Activated CD4-positive, alpha-beta T cell treated with anti-CD3 and anti-CD28 coated beads, Interleukin-2, Interleukin-6, amounts not matched to agents 100 ng/mL and 50 ng/mL, durations not matched to agents 16 hours and 8 hours (primary cell): Measurements from ENCODE around the gene SLC1A5.
"Not testable (repeated sequence)": the region's sequence is repeated elsewhere in the genome, so short reads cannot be mapped to it uniquely, and the experiment has no call there.

Experiments used
- DNase-seq: peaks from one replicate; pipeline ENCODE4 v3.0.0-alpha.2; 2020

The SLC1A5 gene

DNA sequence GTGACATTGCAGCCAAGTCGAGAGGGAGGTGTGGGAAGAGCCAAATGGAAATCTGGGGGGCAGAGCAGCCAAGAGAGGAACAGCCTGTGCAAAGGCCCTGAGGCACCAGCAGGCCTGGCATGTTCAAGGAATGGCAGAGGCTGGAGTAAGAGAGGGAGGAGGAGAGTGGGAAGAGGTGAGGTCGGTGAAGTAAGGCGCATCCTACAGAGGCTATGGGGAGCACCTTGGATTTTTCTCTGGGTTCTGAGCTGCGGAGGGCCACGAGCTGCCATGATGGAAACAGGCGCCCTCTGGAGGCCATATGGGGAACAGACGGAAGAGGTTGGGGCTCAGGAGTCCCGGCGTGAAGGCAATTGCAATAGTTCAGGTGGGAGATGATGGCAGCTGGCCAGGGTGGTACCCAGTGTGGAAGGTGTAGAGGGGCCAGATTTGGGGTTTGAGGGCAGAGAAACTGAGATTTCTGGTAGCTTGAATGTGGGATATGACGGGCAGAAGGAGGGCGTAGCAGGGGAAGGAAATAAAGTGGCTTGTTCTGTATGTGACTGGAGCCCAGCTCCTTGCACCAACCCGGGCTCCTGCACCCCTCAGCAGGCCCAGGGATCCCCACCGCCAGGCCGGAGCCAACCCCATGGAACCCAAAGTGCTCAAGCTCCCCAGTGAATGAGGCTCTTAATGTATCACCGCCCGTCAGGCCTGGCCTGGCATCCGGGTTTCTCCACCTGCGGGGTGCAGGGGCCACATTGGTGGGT, 21.7 kb downstream of the SLC1A5 start:
- peak; percentile 82 for DNase-seq

DNA sequence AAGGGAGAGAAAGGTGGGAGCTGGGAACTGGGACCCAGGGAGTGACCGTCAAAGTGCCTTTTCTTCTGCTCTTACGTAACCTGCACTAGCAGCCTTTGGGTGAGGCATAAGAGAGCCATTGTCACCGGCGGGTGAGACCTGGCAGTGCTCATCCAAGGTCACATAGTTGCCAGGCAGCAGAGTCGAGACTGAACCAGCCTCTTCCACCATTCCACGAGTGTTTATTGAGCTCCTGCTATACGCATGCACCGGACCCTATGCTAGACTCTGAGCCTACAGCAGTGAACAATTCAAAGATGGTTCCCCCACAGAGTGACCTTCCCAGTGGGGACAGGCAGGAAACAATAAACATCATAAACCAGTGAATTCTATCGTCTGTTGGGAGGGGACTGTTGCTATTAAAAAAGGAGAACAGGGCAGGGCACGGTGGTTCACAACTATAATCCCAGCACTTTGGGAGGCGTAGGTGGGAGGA, 23.5 kb downstream of the SLC1A5 start:
- no peak for DNase-seq

DNA sequence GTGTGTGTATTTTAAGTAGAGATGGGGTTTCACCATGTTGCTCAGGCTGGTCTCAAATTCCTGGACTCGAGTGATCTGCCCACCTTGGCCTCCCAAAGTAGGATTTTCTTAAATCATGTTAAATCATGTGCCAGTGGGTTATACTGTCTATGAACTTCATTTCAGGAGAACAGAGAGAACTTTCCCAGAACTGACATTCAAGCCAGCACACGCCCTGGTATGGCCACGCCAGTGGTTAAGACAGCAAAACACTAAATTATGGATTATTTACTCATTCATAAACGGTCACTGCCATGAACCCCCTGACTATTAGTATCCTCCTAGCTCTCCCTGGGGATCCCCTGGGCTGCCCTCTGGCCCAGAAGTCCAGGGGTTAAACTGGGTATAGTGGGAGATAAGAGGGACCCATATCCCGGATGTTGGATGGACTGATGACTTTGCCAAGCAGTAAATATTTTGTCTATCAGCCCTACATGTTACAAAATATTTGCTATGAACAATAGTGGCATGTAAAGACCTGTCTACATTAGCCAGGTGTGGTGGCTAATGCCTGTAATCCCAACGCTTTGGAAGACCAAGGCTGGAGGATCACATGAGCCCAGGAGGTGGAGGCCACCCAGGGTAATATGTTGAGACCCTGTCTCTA, 26.0 kb downstream of the SLC1A5 start:
- no peak for DNase-seq

DNA sequence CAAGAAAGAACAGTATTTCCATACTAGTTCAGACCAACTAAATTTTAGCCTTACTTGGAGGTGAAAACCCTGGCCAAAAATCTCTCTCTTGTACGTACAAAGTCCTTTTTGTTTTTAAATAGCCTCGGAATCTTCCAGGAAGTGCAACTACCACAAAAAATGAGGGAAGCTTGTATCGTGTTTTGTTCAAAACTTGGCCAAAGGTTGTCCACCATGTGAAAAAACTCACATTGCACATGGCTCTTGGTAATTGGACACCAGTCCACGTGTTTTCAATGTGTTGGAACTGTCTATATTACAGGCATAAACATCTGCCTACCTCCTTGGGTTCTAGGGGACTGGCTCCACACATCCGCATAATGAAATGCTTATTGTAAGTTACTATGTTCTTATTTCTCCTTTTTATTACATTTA, 27.0 kb downstream of the SLC1A5 start:
- DNase-seq: no peak

DNA sequence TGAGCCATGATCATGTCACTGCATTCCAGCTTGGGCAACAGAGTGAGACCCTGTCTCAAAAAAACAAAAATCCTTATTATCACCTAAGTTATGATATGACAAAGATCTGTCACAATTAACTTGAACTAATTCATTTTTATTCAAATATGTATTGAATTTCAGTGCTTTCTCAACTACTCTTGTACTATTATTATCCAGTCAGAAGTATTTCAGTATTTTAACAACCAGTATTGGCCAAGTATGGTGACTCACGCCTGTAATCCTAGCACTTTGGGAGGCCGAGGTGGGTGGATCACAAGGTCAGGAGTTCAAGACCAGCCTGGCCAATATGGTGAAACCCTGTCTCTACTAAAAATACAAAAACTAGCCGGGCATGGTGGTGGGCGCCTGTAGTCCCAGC, 27.5 kb downstream of the SLC1A5 start:
- DNase-seq: not testable (repeated sequence)

DNA sequence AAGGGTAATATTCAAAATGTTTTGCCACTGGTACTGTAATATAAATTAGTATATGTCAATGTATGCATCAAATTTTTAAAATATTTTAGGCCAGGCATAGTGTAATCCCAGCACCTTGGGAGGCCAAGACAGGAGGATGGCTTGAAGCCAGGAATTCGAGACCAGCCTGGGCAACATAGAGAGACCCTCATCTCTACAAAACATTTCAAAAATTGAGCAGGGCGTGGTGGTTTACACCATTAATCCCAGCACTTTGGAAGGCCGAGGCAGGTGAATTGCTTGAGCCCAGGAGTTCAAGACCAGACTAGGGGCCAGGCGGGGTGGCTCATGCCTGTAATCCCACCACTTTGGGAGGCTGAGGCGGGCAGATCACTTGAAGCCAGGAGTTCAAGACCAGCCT, 28.0 kb downstream of the SLC1A5 start:
- DNase-seq: no peak

DNA sequence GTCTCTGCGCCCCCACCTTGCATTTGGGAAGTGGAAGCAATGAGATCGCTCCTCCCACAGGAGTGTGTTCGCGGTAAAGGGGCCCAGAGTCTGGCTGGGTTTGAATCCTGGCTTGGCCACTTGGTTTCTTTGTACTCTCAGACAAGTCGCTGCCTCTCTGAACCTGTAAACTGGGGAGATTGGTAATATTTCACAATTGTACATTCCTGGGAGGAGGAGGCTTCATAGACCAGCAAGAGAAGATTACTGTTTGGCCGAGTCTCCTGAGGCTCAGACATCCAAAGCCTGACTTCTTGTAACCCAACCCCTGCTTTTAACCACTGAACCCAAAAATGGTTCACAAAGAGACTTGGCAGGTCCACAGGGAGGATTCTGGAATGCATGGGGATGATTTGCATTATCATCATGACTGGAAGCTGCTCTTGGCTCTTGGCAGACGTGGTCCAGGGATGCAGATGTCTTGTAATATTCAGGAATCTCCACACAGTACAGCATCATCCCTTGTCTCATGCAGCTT, 28.5 kb downstream of the SLC1A5 start:
- DNase-seq: no peak

DNA sequence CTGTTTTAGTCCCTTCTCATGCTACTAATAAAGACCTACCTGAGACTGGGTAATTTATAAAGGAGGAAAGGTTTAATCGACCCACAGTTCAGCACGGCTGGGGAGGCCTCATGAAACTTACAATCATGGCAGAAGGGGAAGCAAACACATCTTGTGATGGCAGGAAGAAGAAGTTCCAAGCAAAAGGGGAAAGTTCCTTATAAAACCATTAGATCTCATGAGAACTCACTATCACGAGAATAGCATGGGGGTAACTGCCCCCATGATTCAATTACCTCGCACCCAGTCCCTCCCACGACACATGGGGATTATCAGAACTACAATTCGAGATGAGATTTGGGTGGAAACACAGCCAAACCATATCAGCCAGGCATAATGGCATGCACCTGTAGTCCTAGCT, 29.2 kb downstream of the SLC1A5 start:
- DNase-seq: no peak

DNA sequence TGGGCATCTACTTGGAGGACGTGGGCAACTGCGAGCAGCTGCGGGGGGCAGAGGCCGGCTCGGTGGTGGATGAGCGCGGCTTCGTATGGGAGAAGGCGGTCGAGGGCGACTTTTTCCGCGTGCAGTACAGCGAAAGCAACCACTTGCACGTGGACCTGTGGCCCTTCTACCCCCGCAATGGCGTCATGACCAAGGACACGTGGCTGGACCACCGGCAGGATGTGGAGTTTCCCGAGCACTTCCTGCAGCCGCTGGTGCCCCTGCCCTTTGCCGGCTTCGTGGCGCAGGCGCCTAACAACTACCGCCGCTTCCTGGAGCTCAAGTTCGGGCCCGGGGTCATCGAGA, 31.9 kb downstream of the SLC1A5 start:
- no peak for DNase-seq

DNA sequence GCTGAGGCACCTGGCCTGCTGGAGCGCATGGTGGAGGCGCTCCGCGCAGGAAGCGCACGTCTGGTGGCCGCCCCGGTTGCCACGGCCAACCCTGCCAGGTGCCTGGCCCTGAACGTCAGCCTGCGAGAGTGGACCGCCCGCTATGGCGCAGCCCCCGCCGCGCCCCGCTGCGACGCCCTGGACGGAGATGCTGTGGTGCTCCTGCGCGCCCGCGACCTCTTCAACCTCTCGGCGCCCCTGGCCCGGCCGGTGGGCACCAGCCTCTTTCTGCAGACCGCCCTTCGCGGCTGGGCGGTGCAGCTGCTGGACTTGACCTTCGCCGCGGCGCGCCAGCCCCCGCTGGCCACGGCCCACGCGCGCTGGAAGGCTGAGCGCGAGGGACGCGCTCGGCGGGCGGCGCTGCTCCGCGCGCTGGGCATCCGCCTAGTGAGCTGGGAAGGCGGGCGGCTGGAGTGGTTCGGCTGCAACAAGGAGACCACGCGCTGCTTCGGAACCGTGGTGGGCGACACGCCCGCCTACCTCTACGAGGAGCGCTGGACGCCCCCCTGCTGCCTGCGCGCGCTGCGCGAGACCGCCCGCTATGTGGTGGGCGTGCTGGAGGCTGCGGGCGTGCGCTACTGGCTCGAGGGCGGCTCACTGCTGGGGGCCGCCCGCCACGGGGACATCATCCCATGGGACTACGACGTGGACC, 32.4 kb downstream of the SLC1A5 start:
- DNase-seq: no peak

DNA sequence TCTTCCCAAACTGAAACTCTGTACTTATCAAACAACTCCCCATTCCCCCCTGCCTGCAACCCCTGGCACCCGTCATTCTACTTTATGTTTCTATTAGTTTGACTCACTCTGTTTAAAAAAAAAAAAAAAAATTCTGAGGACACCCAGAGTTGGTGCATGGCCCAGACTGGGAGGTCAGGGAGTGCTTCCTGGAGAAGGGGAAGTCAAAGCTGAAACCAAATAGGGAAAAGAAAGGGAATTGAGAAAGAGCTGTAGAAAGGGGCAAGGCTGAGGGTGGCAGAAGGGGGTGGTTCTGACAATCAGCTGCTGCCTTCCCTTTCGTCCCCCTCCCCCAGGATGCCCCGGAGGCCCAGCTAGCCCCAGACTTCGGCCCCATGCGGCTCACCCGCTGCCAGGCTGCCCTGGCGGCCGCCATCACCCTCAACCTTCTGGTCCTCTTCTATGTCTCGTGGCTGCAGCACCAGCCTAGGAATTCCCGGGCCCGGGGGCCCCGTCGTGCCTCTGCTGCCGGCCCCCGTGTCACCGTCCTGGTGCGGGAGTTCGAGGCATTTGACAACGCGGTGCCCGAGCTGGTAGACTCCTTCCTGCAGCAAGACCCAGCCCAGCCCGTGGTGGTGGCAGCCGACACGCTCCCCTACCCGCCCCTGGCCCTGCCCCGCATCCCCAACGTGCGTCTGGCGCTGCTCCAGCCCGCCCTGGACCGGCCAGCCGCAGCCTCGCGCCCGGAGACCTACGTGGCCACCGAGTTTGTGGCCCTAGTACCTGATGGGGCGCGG, 33.1 kb downstream of the SLC1A5 start:
- DNase-seq: no peak

DNA sequence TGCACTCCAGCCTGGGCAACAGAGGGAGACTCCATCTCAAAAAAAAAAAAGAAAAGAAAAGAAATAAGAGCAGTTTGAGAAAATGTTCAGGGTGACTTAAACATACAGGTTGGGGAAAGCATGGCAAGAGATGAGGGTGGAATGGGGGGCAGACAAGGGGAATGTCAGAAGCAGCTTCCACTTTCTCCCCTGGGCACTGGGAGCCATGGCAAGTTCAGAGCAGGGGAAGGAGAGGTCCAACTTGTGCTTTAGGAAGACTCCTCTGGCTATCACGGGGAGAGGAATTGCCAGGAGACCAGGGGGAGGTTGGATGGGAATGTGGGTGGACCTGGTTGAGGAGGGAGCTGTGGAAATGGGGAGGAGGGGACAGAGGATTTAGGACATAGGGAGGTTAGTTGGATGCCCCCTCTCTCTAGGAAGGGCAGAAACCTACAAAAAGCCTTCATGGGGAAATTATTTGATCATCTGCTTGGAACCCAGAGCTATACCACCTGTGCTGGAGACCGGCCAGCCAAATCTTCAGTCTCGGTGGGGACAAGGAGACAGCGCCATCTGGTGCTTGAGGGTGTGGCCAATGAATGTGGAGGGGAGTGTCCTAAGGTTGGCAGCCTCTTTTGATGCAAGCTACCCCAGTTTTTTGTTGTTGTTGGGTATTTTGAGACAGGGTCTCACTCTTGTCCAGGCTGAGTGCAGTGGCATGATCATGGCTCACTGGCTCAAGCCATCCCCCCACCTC, 34.8 kb downstream of the SLC1A5 start:
- DNase-seq: peak; percentile 73

DNA sequence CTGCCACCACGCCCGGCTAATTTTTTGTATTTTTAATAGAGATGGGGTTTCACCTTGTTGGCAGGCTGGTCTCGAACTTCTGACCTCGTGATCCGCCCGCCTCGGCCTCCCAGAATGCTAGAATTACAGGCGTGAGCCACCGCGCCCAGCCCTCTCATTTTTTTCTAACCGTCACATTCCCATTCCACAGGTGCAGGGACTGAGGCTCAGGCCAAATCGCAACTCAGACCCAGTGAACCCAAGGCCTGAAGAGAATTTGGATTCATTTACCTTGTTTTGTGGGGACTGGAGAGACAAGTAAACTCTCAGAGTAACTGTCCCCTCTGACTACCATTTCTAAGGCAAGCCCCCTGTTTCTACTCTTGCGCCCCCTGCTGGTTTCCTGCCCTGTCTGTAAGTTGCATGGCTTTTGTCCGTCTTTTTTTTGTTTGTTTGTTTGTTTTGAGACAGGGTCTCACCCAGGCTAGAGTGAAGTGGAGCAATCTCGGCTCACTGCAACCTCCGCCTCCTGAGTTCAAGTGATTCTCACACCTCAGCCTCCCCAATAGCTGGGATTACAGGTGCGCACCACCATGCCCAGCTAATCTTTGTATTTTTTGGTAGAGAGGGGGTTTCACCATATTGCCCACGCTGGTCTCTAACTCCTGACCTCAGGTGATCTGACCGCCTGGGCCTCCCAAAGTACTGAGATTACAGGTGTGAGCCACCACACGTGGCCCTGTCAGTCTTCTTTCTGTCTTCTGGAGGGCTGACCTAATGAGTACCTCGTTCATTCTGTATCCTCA, 39.9 kb downstream of the SLC1A5 start:
- peak; percentile 82 for DNase-seq

DNA sequence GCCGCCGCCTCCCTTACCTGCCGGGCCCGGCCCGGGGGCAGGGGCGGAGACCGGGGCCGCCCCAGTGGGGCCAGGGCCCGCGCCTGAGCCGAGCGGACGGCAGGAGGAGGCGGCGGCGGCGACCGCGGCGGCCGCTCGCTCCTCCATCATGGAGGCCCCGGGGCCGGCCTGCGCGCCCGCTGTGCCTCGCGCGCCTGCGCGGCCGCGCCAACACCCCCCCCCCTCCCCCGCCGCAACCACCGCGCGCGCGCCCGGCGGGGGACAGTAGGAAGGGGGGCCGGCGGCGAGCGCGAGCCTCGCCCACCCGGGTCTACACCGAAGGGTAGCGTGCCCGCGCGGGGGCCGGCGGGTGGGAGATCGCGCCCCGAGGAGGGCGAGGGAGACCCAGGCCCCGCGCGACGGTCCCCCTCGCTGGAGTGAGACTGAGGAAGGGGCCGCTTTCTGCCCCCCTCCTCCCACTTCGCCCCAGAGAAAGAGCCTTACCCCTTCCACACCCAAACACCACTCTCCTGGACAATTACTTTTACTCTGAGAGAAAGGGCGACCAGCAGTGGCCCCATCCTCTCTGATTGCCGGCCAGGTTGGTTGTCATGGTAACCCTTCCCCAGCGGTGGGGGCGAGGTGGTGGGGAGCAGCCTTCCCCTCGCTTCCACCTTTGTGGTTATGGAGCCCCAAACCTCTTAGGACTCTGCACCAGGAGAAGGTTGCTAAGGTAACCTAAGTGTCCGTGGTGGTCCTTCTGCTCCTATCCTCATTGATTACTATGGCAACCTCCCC, 41.9 kb downstream of the SLC1A5 start, which contains the start of gene STRN4:
Gene STRN4, minus strand, starts transcription at position 170 of the 777 bp plus-strand sequence. Its CDS starts 20 bp downstream, at position 150.
- peak; percentile 68 for DNase-seq

DNA sequence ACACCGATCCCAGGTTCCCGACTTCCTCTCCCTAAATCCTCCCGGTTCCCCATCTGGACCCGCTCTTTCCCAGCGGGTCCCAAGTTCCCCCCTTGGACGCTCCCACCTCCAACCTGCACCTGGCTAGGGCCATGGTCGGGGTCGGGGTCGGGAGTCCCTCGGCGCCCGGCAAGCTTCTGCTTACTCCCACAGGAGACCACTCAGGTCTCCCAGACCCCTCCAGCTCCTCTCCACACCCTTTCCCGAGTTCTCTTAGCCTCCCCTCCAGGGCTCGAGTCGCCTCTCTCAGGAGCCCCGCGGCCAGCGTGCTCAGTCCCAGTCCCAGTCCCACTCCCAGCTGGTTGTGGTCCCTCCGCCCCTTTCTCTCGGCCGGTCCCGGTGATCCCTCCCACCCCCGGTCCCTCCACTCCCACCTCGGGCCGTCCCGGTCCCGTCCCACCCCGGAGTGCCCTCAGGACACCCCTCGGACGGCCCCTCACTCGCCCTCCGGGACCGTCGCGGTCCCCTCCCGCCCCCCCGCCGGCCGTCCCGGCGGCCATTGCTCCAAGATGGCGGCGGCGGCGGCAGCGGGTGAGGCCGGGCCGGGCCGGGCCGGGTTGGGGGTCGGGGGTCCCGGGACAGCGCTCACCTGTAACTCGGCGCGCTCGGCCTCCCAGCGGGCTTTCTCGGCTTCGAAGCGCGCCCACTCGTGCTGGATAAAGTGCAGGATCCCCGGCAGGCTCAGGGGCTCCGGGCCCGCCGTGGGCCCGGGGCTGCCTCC, 42.7 kb downstream of the SLC1A5 start, which contains the start of gene FKRP:
Gene FKRP, plus strand, starts transcription at position 537 of the 760 bp plus-strand sequence. CDS start 9,394 bp downstream, outside the sequence.
- peak; percentile 36 for DNase-seq

DNA sequence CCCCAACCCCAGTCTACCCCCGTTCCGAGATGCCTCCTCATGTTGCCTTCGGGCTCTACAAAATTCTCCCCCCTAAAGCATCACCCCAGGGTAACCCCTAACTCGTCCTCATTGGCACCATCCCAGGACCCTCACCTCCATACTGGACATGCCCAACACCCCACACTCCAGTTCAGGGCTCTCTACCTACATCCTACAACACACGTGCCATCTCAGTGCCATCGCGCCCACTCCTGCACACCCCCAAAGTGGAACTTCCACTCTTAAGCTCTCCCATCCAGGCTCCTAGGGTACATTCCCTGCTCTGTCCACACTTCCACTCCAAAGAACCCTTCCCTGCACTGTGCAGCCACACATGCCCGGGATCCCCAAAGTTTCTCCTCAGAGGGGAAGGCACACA, 43.4 kb downstream of the SLC1A5 start:
- DNase-seq: no peak

DNA sequence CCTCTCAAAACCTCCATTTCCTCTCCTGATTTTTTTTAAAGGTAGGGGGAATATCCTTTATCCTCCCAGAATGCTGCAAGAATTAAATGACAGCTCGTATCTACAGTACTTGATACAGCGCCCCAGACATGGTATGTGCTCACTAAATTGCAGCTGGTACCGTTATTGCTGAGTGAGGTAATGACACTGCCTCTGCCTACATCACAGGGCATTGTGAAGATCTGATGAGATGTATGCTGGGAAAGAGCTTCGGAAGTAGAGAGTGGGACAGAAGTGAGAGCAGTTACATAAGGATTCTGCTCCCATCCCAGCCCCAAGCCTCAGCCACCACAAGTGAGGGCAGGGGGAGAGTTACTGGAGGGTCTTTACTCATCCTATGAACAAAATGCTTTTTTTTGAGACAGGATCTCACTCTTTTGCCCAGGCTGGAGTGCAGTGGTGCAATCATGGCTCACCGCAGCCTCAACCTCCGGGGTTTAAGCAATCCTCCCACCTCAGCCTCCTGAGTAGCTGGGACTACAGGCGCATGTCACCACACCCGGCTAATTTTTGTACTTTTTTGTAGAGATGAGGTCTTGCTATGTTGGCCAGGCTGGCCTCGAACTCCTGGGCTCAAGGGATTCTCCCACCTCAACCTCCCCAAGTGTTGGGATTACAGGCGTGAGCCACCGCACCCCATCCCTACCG, 44.2 kb downstream of the SLC1A5 start:
- DNase-seq: no peak

DNA sequence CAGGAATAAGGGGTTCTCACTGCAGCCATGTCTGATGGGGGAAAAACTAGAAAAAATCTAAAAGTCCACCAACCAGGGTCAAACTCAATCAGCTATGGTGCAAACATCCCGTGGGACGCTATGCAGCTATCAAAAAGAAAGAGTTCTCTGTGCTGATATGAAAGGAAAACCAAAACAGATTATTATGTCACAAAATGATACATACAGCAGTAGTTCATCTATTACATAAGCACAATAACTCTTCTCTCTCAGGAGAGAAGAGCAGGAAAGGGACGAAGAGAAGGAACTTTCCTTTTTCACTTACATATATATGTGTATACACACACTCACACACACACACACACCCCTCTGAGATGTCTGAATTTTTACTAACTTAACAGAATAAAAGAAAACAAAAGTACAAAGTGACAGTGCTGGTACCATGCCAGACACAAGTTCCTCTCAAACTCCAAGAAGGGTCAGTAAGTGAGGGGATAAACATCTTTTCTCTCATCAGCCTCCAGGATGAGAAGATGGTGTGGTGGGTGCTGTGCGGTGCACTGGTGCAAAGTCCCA, 45.4 kb downstream of the SLC1A5 start:
- DNase-seq: no peak

DNA sequence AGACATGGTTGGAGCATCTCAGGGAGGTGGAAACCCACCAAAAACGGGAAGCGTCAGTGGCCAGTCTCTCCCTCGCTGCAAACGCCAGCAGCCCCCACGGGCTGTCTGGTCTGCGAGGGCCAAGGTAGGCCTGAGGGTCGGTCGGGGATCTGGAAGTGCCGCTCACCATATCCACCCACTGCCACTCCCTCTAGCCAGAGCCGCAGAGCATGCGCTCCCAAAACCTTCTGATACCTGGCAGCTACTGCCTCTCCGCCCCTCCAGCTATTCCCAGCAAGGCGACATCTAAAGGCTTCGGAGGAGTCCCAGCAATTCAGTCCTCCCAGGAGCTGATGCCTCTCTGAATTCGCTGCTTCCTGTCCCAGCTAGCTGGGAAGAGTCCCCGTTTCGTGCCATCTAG, 46.9 kb downstream of the SLC1A5 start:
- DNase-seq: no peak
